GM04504 (cell line): Measurements from ENCODE around the gene FAAP20.

Experiments used
- DNase-seq: peaks from one replicate; pipeline ENCODE4 v3.0.0-alpha.2; 2012; ENCODE audit warnings: low read depth

Gene FAAP20

DNA sequence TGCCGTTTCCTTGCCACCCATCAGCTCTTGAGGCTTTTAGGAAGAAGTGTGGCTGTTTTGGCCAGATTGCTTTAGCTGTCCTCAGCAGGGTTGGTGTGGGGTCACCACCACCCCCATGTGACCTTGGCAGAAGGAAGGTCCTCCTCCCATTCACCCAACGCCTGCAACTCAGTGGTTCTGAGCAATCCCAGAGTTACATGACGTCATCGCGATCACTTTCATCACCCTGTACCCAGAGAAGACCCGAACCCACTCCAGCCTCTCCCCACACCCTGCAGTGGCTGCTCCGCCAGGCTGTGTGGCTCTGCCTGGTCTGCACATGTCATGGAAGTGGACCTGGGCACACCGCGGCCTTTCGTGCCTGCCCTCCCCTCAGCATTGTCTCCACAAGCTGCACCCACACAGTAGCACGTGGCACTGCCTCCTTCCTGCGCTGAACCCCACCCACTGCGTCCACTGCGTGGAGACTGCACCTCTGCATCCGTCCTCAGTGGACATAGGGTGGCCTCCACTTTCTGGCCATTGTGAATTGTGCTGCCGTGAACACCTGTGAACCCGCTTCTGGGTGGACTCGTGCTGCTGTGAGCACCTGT lies 16.5 kb downstream of the FAAP20 start:
- DNase-seq = no peak

DNA sequence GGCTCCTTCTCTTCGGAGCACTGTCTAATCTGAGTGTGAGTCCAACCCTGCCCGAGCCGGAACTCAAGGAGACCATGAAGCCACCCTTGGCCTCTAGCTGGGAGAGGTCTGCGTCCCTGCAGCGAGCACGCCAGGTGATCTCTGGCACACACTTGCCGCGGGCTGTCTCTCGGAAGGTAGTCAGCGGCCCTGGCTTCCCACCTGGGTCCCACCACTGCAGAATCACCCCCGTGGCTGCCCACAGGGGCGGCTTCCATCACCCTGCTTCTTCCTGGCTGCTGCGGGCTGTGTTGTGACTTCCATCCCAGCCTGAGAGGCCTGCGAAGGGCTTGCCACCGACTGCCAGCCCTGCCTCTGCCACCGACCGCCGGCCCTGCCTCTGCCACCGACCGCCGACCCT lies 17.0 kb downstream of the FAAP20 start:
- DNase-seq = no peak

DNA sequence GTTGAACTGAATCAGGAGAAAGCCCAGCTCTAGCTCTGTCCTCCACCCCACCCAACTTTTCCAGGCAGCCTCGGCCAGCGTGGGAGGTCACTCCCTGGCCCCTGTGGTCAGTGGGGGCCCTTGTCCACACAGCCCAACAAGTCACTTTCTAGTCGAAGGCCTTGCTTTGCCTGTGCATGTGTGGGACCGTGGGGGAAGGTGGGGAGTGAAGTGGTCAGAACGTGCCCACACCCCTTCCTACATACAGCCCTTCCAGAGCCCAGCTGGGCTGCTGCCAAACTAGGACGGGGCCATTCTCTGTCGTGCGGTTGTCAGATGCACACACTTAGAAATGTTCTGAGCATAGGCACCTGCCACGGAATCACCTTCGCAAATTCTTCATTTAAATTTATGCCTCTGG lies 18.0 kb downstream of the FAAP20 start:
- no peak for DNase-seq

DNA sequence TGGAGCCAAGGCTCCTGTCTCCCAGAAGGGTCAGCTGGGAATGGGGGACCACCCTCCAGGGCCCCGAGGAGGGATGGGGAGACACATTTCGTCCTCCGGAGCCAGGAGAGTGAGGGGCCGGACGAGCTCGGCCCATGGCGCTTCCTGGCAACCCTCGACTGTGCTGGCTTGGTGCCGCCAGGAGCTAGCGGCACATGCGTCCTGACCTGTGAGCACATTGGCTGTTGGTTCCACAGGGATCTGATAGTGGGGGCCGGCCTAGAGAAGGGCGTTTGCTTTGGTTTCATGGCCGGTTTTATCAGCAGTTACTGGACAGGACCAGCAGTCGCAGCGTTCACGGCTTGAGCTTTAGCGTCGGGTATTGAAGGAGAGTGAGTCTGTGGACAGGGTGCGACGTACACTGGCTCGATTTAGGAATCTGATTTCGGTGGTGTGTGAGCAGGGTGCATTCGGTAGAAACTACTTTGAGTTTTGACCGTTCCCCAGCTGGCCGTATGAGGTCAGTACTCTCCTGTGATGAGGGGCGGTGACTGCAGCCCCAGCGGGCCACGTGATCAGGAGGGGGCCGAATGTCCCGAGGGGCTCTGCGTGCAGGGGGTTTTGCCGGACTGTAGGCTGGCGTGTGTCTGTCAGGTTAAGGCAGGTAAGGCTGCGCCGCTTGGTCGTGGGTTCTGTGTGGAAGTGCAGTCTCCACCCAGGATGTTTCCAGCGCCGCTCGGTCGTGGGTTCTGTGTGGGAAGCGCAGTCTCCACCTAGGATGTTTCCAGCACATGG lies 18.7 kb downstream of the FAAP20 start:
- no peak for DNase-seq

DNA sequence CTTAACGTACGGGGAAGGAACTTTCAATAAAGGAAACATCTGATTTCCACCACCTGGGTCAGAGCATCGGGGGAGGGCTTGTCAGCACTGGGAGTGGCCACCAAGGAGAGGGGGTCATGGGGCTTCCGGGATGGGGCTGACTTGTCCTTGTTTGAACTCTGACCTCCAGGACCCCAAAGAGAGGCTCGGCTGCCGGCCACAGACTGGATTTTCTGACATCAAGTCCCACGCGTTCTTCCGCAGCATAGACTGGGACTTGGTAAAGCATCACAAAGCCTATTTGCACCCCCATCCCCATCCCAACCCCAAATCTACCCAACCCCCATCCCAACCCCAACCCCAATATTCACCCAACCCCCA lies 19.5 kb downstream of the FAAP20 start:
- DNase-seq = no peak

DNA sequence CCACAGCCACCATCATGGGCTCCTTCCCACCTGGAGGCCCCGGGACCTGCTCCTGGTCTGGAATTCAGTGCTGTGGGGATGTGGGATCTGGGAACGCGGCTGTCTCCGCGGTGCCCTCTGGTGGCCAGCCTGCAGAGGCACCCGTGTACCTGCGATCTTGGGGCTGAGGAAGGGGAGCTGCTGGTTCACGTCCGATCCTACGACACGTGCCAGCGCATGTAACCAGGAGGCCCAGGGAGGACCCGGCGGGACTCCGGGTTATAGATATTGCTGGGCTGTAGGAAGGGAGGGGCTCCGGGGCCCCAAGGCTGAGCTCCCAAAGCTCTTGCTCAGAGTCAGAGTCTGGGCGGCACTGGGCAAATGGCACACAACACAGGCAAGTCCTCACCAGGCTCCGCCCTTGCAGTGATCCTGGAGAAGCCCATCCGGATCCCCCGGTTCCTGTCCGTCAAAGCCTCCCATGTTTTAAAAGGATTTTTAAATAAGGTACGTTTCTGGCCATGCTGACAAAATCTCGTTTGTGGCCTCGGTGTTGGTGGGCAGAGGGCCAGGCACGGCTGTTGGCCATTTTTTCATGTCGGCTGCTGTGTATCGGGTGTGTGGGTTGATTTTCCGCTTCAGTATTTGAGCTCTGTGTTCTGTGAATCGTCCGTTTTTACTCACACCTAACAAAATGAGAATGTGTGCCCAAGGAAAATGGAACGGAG lies 20.1 kb downstream of the FAAP20 start:
- peak; percentile 22 for DNase-seq

DNA sequence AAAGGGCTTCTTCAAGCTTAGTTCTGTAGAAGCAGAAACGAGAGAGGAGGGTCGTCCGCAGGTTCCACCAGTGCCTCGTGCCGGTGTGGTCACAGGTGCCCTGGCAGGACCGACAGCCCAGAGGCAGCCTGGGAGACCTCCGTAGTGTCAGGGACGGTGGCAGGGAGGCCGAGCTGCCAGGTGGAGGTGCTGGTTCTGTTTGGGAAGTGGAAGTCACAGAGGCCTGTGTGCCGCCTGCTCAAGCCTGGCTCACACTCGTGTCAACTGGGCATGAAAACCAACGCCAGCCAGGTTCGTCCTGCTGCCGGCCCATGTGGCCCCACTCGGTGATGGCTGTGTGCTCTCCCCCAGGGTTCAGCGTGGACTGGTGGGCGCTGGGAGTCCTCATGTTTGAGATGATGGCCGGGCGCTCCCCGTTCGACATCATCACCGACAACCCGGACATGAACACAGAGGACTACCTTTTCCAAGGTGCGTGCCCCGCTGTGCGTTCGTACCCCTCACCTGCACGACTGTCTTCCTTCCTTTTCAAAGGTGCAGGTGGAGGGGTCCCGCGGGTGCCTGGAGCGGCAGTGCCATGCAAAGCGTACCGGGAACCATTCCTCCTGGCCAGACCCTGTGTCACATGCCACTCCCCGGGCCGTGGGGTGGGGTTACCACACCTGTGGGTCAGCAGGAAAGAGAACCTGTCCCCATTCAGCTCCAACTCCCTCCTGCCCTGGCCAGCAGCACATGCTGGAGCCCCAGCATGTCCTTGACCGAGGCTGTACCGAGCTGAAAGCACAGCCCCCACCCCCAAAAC lies 20.8 kb downstream of the FAAP20 start:
- no peak for DNase-seq

DNA sequence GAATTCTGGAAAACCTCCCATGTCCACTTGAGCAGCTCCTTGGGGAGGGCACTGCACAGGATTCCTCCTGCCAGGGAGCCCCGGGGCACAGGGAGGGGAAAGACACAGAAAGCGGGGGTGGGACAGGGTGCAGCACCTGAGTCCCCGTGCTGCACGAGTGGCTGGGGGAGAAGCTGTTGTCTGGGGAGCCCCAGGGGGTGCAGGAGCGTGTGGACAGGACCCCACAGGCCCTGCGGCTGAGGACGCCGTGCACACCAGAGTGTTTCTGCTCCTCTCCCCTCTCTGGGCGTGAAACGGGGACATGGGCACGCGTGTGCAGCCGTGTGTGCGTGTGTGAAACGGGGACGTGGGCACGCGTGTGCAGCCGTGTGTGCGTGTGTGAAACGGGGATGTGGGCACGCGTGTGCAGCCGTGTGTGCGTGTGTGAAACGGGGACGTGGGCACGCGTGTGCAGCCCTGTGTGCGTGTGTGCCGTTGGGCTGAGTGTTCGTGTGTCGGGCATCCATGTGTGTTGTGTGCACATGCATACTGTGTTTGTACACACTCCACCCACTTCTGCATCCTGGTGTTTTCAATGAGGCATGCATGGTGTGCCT lies 21.9 kb downstream of the FAAP20 start:
- no peak for DNase-seq

DNA sequence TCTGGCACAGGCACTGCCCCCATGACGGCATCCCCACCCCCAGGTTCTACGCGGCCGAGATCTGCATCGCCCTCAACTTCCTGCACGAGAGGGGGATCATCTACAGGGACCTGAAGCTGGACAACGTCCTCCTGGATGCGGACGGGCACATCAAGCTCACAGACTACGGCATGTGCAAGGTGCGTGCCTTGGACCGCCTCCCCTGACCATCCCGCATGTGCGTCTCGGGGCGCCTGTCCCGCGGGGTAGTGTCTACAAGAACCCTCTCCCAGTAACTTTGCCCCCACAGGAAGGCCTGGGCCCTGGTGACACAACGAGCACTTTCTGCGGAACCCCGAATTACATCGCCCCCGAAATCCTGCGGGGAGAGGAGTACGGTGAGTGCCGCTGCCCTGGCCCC lies 22.6 kb downstream of the FAAP20 start:
- no peak for DNase-seq

DNA sequence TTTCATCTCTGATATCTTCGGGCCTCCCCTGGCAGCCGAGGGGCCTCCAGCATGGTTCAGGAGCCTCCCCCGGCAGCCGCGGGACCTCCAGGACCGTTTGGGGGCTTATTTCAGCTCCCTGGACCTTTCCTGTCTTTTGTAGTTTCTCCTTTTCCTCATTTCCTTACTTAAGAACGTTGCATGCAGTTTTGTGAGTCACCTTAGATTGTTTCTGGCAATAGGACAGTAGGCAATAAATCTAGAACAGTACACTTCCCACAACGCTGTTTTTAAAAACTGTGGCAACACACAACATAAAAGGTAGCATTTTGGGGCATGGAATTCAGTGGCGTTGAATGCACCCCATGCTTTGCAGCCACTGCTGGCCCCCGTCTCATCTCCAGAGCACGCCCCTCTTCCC lies 24.4 kb downstream of the FAAP20 start:
- peak; percentile 24 for DNase-seq

DNA sequence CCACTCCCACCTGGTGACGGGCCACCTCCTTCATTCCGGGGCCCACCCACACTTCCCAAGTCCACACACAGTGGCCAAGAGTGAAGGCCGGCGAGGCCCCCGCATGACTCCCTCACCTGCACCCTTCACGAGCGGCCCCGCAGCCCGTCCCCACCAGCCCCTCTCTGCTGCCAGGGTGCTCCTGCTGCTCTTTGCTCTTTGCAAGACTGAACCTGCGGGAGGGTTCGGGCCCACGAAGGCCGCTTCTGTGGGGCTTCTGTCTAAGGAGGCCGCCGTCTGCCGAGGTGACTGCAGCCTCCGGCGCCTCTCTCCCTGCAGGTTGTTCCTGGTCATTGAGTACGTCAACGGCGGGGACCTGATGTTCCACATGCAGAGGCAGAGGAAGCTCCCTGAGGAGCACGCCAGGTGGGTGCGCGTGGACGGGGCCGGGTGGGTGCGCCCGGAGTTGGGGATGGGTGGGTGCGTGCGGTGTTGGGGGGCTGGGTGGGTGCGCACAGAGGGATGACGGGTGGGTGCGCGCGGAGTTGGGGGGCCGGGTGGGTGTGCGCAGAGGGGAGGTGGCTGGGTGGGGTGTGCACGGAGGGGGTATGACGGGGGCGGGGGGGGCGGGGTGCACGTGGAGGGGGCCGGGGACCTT lies 25.3 kb downstream of the FAAP20 start:
- DNase-seq = no peak

DNA sequence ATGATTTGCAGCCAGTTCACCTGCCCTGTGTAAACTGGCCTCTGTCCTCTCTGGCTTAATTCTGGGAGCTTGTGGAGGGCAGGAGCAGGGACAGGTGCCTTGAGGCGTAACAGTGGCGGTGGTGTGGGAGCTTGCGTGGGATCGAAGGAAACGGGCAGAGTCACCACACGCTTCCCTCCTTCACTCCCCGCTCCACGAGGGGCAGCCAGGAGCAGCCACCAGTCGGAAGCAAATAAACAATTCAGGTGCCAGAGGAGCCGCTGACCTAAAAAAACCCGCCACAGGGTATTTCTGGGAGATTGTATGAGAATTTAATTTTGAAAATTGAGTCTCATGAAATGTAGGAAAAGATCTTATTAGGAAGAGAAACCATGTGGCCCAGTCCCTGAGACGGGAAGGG lies 26.0 kb downstream of the FAAP20 start:
- DNase-seq = no peak

DNA sequence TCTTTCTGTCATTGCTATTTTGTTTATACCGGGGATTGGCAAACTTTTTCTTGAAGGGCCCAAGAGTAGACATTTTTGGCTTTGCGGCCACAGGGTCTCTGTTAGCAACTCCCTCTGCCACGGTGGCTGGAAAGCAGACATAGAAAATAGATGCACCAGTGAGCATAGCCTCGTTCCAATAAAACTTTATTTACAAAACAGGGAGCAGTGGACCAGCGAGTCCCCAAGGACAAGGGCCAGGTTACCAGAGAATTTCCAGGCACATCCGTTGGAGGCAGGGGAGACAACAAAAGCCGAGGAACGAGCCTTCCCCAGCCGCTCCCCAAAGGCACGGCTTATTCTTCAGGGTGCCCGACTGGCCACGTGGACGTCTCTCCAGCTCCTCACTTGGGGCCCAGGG lies 26.5 kb downstream of the FAAP20 start:
- DNase-seq = no peak

DNA sequence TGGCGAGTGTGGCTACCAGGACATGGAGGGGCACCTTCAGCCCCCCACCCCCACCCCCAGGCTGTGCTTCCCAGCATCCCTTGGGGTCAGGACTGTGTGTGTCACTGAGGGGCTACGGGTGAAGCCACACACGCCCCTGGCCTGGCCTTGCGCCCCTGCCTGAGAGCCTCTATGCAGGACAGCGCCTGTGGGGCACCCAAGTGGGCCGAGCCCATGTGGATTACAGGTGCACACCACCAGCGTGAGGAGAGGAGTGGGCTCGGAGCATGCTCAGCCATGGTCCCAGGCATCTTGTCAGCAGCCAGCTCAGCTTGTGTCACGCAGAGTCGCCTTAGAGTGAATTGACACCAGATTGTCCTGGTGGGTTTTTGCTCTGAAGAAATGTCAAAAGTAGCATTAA lies 27.9 kb downstream of the FAAP20 start:
- no peak for DNase-seq

DNA sequence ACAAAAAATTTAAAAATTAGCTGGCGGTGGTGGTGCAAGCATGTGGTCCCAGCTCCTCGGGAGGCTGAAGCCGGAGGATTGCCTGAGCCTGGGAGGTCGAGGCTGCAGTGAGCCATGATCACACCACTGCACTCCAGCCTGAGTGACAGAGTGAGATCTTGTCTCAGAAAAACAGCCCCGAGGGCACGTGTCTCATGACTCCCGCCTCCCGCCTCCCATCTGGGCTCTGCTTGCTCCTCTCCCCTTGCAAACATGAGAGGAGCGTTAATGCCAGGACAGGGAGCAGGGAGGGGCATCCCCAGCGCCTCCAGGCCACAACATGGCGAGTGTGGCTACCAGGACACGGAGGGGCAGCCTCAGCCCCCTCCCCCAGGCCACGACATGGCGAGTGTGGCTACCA lies 28.3 kb downstream of the FAAP20 start:
- DNase-seq = no peak

DNA sequence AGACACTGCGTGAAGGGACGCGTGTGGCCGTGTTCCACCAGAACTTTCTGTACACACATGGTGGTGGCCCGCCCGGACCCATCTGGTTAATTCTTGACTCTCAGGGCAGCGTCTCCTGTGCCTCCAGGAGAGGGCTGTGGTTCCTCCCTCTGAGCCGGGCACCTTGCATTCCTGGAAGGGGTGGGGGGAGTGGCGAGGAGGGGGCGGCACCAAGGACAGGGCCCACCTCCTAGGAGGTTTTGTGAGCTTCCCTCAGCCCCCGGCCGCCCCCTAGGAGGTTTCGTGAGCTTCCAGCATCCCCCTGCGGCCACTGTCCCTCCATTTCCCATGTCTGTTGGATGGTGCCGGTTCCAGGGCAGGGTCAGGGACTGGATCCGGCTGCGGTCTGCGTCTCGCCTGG lies 28.9 kb downstream of the FAAP20 start:
- DNase-seq = no peak

DNA sequence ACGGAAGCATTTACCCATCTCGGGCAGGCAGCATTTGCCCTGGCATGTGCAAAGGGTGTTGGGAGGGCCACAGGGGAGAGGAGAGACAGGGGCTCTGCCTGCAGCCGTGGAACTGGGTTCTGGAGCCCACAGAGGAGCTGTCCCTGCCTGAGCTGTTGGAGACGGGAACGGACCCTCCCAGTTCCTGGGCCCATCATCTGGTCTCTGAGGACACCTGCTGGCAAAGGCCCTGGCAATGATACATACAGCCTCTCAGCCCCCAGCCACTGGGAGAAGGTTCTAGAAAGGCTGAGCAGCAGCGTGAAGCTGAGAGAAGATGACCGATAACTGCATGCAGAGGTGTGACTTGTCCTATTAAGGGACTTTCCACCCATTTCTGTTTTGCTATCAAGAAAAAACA lies 31.4 kb downstream of the FAAP20 start:
- no peak for DNase-seq

DNA sequence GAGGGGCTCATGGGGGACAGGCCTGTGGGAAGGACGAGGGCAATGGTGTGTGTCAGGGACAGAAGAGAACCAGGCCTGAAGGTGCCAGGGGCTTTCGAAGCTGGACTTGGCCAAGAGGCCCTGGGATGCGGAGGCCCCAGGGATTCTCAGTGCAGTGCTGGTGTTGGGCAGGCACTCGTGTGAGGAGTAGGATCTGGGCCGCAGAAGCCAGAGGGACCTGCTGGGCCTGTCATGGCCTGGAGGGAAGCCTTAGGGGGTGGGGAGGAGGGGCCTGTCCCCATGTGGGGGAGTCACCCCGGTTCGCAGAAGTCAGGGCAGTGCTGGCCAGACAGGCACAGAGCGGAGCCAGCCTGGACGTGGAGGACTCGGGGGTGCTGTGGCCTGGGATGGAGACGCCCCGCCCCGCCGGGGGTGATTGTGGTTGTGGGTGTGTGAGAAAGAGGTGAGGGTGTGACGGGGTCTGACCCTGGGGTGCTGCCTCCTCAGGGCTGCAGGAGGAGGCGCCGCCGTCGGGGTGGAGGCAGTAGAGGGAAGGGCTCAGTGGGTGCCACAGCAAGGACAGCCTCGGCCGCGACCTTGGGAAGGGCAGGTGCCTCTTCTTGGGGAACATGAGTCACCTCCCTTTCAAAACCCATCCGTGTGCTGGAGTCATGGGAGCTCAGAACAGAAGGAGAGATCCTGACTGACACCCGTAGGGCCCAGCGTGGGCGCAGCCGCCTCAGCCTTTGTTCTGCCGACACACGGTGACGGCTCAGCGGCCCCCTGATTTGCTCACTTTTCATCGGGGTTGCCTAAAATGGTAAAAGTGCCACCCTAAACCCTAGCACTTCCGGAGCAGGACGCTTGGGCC lies 33.9 kb downstream of the FAAP20 start:
- DNase-seq = no peak

DNA sequence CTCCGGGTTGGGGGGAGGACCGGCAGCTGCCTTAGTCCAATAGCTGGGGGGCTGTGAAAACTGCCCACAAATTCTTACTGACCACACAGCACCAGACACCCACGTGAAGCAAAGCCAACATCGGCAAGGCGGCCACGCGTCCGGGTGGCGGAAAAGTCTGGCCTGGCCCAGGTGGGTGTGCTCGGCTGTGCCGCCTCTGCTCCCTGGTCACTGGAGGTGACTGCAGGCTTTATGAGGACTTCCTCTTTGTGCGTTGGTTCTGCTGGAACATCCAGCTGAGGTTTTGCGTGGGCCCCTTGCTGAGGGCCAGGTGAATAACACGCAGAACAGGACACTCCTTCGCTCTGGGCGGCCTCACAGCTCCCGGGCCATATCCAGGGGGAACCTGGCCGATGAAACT lies 35.4 kb downstream of the FAAP20 start:
- DNase-seq = no peak

DNA sequence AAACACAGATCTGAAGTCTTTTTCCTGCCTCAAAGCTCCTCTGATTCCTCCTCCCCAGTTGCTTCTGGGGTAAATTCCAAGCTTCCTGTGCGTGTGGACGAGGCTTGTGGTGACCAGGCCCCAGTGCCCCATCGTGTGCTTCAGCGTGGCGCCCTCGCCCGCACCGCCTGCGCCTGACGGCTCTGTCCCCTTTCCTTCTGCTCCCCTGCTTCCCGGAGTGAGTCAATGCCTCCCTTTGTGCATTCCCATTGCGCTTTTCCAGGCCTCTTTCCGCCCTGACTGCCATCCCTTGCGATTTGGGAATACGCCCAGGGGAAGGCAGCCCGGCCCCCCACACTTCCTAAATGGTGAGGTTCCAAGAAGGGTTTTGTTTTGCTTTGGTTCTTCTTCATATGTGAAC lies 36.3 kb downstream of the FAAP20 start:
- no peak for DNase-seq

DNA sequence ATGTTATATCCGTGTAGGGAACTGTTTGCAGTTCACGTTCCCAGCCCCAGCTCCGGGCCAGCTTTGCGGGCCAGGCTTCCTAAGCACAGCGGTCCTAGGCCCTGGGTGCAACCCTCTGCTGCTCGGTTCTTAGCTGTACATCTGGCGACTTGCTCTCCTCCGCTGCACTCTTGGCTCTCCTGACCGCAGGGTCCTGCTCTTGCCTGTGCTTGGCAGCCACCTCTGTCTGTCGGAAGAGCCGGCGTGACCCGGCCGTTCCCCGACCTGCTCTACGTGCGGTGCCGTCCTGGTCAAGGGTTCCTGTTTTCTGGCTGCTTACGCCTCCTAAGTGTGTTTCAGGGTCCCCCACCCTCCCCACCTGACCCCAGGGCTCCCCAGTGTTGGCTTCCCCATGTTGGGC lies 36.7 kb downstream of the FAAP20 start:
- no peak for DNase-seq
